ENCODE results near the gene CLNK.

- no peak for TF ChIP-seq CTCF (conservative IDR thresholded peaks at IDR 0.05; ENCODE audit: low read length)
- TF ChIP-seq EZH2phosphoT487 (IDR thresholded peaks at IDR 0.05; ENCODE audit: borderline replicate concordance, low read depth, low read length) = no peak
These were observed 154.3 kb downstream of the CLNK start for GRCh38 chr4:10530137-10530786.

All from OCI-LY7 (cell line).